Right ventricle myocardium superior (tissue), 1 donor: ENCODE data around the gene DMTF1. TPM values are rescaled to one million over a fixed set of nuclear protein-coding genes. Genes with fewer than 3 reads are reported as not detected.

Experiments
- total RNA-seq: library from RNA; stranded (reverse); fragmentation: NEBNext Ultra II Directional; extraction: Animal tissue kit (Norgen Biotek cat#: 25700); gene quantifications from one replicate; pipeline ENCODE4 v1.2.1, GENCODE V29; 2021
- donor health status: DM: no; HTN: yes; CAD: no; lungs with severe emphysema.

DMTF1 gene
- total RNA-seq, 1 donor from 2014 or later, result 26.8 TPM

Other genes with a start within 250 kb of the DMTF1 start
- 3.6 TPM for gene ELAPOR2, start 92.8 kb upstream of the DMTF1 start, total RNA-seq
- 4.8 TPM for gene TMEM243, start 67.3 kb downstream of the DMTF1 start, total RNA-seq
- 6.7 TPM for gene CROT, start 193.2 kb downstream of the DMTF1 start, total RNA-seq